PC-3 (cell line): ENCODE data around the gene FBN3. TPM values are rescaled to one million over a fixed set of nuclear protein-coding genes. Genes with fewer than 3 reads are reported as not detected.

Source experiments
- ATAC-seq: fragments of 200-7000 bp; cut with Tn5 transposase; 2 replicates; pipeline ENCODE4 v1.9.1; 2020; ENCODE audit warnings: mild to moderate bottlenecking, moderate library complexity
- BruUV-seq: library from RNA; stranded (reverse); fragments of 400-500 nt; replicated peaks from 2 replicates; lab custom pipeline; 2021; lab: Mats Ljungman, UMichigan
- CTCF ChIA-PET: fragments of 300-600 bp; sonication (Branson Sonifier 250); formaldehyde crosslinking; loops from one replicate; lab custom pipeline; 2022; ENCODE audit warnings: antibody characterized with exemption; lab: Charles Lee
- POLR2A ChIA-PET: fragments of 300-600 bp; sonication (Branson Sonifier 250); formaldehyde crosslinking; loops from one replicate; lab custom pipeline; 2022; ENCODE audit warnings: antibody characterized with exemption; ENCODE audit not compliant: unreplicated experiment; lab: Charles Lee
- DNase-seq: peaks from one replicate; pipeline ENCODE4 v3.0.0-alpha.2; 2015
- H2AFZ ChIP-seq: fragments of 300-600 bp; sonication (generic); 2 replicates; pipeline ENCODE4 v1.6.0; 2016; ENCODE audit warnings: antibody characterized with exemption, low read length
- H3F3A ChIP-seq: fragments of 300-600 bp; sonication (generic); one replicate; pipeline ENCODE4 v1.6.0; 2017; ENCODE audit warnings: antibody characterized with exemption, low read length, control low read depth, mild to moderate bottlenecking; ENCODE audit not compliant: unreplicated experiment
- H3K27ac ChIP-seq: fragments of 300-600 bp; sonication (generic); 2 replicates; pipeline ENCODE4 v1.5.1; 2016; ENCODE audit warnings: mild to moderate bottlenecking, low read length
- H3K27me3 ChIP-seq: fragments of 300-600 bp; sonication (generic); 2 replicates; pipeline ENCODE4 v1.6.1; 2016; ENCODE audit warnings: low read length, mixed read lengths
- H3K36me3 ChIP-seq: fragments of 300-600 bp; sonication (generic); 2 replicates; pipeline ENCODE4 v1.6.1; 2016; ENCODE audit warnings: low read depth, mixed run types, low read length, mixed read lengths
- H3K4me1 ChIP-seq: fragments of 300-600 bp; sonication (generic); 2 replicates; pipeline ENCODE4 v1.5.1; 2016; ENCODE audit warnings: low read length; ENCODE audit not compliant: insufficient read depth
- H3K4me2 ChIP-seq: fragments of 300-600 bp; sonication (generic); 2 replicates; pipeline ENCODE4 v1.6.0; 2016; ENCODE audit warnings: low read length
- H3K4me3 ChIP-seq: fragments of 300-600 bp; sonication (generic); 2 replicates; pipeline ENCODE4 v1.5.1; 2016; ENCODE audit warnings: mild to moderate bottlenecking, low read length, mixed read lengths
- H3K79me2 ChIP-seq: fragments of 300-600 bp; sonication (generic); 2 replicates; pipeline ENCODE4 v1.6.1; 2017; ENCODE audit warnings: low read length, mixed read lengths
- H3K9ac ChIP-seq: fragments of 300-600 bp; sonication (generic); 2 replicates; pipeline ENCODE4 v1.6.0; 2016; ENCODE audit warnings: mild to moderate bottlenecking, low read length
- H3K9me2 ChIP-seq: fragments of 300-600 bp; sonication (generic); replicated peaks from 2 replicates; pipeline ENCODE4 v1.6.1; 2016; ENCODE audit warnings: mixed run types, low read length, mixed read lengths
- H3K9me3 ChIP-seq: fragments of 300-600 bp; sonication (generic); 2 replicates; pipeline ENCODE4 v1.6.1; 2016; ENCODE audit warnings: low read length, mixed read lengths
- H4K20me1 ChIP-seq: fragments of 300-600 bp; sonication (generic); 2 replicates; pipeline ENCODE4 v1.6.1; 2016; ENCODE audit warnings: low read length, mixed read lengths
- EZH2 ChIP-seq: fragments of 300-600 bp; sonication (generic); IDR thresholded peaks from one replicate; pipeline ENCODE4 v1.6.1; 2017; ENCODE audit warnings: antibody characterized with exemption, mild to moderate bottlenecking, low read length; ENCODE audit not compliant: unreplicated experiment
- EZH2phosphoT487 ChIP-seq: fragments of 300-600 bp; sonication (generic); IDR thresholded peaks from 2 replicates; pipeline ENCODE4 v1.6.1; 2018; ENCODE audit warnings: mild to moderate bottlenecking, antibody characterized with exemption, low read length, borderline replicate concordance
- intact Hi-C: fragments of 100-400 bp; cut with micrococcal nuclease; formaldehyde crosslinking; loops from 2 replicates; pipeline ENCODE4 v1.9.0; 2023
- total RNA-seq: library from RNA; depleted of rRNA; stranded (reverse); fragments of >200 nt; gene quantifications from 2 replicates; pipeline ENCODE4 v1.2.3, GENCODE V29; 2014
- TF ChIP-seq, protein P1 (sequence below): fragments of 300-600 bp; sonication (generic); conservative IDR thresholded peaks from 2 replicates; pipeline ENCODE4 v1.5.1; 2017; ENCODE audit warnings: antibody characterized with exemption, low read depth, mild to moderate bottlenecking, low read length

FBN3 gene
- total RNA-seq, 1 experiment from 2014 or later = under 0.01 TPM

DNA sequence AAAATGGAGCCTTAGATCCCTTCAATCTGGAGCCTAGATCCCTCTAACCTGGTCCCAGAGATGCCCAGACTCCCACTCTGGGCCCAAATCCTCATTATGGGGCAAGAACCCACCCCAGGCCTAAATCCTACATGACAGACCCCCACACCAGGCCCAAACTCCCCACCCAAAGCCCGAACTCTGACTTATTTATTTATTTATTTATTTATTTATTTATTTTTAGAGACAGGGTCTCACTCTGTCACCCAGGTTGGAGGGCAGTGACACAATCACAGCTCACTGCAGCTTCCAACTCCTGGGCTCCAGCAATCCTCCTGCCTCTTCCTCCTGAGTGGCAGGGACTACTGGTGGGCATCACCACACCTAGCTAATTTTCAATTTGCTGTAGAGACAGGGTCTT is 12.0 kb downstream of the FBN3 start:
- CTCF ChIA-PET = no interaction called here

DNA sequence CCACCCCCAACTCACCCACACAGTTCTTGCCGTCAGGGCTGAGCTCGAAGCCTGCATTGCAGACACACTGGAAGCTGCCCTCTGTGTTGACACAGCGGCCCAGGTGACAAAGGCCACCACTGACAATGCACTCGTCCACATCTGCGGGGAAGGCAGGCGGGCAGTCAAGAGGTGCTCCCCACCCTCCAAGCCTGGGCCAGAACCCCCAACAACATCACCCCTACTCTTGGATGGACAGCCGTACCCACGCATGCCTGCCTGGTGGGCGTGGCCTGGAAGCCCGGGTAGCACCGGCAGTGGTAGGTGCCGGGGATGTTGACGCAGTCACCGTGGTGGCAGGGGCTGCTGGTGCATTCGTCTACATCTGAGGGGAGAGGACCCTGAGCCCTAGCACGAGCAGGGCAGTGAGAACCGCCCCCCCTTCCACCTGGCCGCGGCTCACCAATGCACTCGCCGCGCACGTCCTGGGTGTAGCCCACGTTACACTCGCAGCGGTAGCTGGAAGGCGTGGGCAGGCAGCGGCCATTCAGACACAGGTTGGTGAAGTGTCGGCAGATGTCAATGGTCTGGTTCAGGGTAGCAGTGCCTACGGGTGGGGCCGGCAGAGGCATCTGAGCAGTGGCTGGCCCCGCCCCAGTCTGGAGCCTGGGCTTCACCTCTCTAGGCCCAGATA is 13.3 kb downstream of the FBN3 start:
- TF ChIP-seq EZH2 (no peak), EZH2phosphoT487 (no peak)
- TF ChIP-seq, protein P1, sequence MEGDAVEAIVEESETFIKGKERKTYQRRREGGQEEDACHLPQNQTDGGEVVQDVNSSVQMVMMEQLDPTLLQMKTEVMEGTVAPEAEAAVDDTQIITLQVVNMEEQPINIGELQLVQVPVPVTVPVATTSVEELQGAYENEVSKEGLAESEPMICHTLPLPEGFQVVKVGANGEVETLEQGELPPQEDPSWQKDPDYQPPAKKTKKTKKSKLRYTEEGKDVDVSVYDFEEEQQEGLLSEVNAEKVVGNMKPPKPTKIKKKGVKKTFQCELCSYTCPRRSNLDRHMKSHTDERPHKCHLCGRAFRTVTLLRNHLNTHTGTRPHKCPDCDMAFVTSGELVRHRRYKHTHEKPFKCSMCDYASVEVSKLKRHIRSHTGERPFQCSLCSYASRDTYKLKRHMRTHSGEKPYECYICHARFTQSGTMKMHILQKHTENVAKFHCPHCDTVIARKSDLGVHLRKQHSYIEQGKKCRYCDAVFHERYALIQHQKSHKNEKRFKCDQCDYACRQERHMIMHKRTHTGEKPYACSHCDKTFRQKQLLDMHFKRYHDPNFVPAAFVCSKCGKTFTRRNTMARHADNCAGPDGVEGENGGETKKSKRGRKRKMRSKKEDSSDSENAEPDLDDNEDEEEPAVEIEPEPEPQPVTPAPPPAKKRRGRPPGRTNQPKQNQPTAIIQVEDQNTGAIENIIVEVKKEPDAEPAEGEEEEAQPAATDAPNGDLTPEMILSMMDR = no peak
- peaks cover 14% of the 10 kb centered on the region for H3K27me3 ChIP-seq
- POLR2A ChIA-PET = no interaction called here
- no peak overlapping the region for H2AFZ ChIP-seq
- no peak overlapping the region for H3K4me3 ChIP-seq
- no peaks in the 10 kb centered on the region for H3K9me2 ChIP-seq
- DNase-seq (no peak), ATAC-seq (no peak)
- no peak overlapping the region for H3K9ac ChIP-seq
- H4K20me1 ChIP-seq = no peaks in the 10 kb centered on the region
- H3K79me2 ChIP-seq = no peaks in the 10 kb centered on the region
- intact Hi-C loops = no loop called here
- H3K9me3 ChIP-seq = no peaks in the 10 kb centered on the region
- no peaks in the 10 kb centered on the region for H3F3A ChIP-seq
- BruUV-seq = no TSS peak
- no peaks in the 10 kb centered on the region for H3K36me3 ChIP-seq
- no peaks in the 10 kb centered on the region for H3K4me1 ChIP-seq
- H3K4me2 ChIP-seq = no peak overlapping the region
- H3K27ac ChIP-seq = no peak overlapping the region
- CTCF ChIA-PET = no interaction called here

More for the DNA sequence above, 12.0 kb downstream of the FBN3 start:
- Histone ChIP-seq H3K27ac (no peak overlapping the region), H3K27me3 (peaks cover 4% of the 10 kb centered on the region; the same call in 1 of the 2 replicates), H3F3A (no peaks in the 10 kb centered on the region), H3K4me3 (no peak overlapping the region), H3K79me2 (no peaks in the 10 kb centered on the region), H4K20me1 (no peaks in the 10 kb centered on the region), H3K9me2 (no peaks in the 10 kb centered on the region), H2AFZ (no peak overlapping the region), H3K36me3 (no peaks in the 10 kb centered on the region), H3K4me1 (no peaks in the 10 kb centered on the region), H3K4me2 (no peak overlapping the region), H3K9me3 (no peaks in the 10 kb centered on the region), H3K9ac (no peak overlapping the region)
- ATAC-seq (no peak), DNase-seq (no peak)
- POLR2A ChIA-PET = no interaction called here
- TF ChIP-seq, protein P1 = no peak
- TF ChIP-seq EZH2phosphoT487 (no peak), EZH2 (no peak)
- BruUV-seq = no TSS peak
- intact Hi-C loops = no loop called here

DNA sequence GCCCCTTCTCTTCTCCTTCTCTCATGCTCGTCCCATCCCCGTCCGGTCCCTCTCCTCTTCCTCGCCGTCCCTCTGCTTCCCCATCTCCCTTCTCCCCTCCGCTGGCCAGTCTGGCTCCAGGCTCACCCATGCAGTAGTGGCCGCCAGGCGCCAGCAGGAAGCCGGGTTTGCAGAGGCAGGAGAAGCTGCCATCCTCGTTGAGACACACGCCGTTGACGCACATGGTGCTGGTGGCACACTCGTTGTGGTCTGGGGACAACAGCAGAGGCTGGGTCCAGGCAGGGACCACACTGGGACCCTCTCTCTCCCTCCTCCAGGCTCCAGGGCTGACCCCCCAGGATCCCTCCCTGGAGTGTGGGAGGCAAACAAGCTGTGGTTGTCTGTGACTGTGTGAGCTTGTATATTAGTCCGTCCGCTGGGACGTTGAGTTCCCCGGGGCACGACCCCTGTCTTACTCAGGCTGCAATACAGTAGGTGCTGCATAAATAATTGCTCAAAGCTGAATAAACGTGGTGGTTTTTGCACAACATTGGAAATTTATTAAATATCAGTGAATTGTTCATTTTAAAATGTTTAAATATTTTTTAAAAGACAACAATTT is 16.4 kb downstream of the FBN3 start:
- H3K36me3 ChIP-seq = no peaks in the 10 kb centered on the region
- ATAC-seq (peak; percentile 87), DNase-seq (peak; percentile 30)
- peak overlapping the region; percentile 38 for H3K4me3 ChIP-seq
- no peaks in the 10 kb centered on the region for H4K20me1 ChIP-seq
- no peaks in the 10 kb centered on the region for H3K4me1 ChIP-seq
- H3K27ac ChIP-seq = no peak overlapping the region
- H3K9me3 ChIP-seq = no peaks in the 10 kb centered on the region
- H3K4me2 ChIP-seq = peak overlapping the region; percentile 73
- CTCF ChIA-PET = no interaction called here
- no peak overlapping the region for H3K9ac ChIP-seq
- H3F3A ChIP-seq = no peaks in the 10 kb centered on the region
- H3K9me2 ChIP-seq = no peaks in the 10 kb centered on the region
- no TSS peak for BruUV-seq
- TF ChIP-seq EZH2 (no peak), EZH2phosphoT487 (no peak)
- TF ChIP-seq, protein P1 = peak; percentile 11; the same call in 1 of the 2 replicates
- peaks cover 37% of the 10 kb centered on the region for H3K27me3 ChIP-seq
- no peaks in the 10 kb centered on the region for H3K79me2 ChIP-seq
- intact Hi-C loops = no loop called here
- POLR2A ChIA-PET = interaction anchor here (0.6 kb wide), 1 partner anchor 127 kb away, joined by 5 read pairs; the partner anchor contains the start of gene ELAVL1
- H2AFZ ChIP-seq = peak overlapping the region; percentile 75; the same call in 1 of the 2 replicates
